Subcutaneous adipose tissue (tissue), 4 donors: Measurements from ENCODE around the gene INO80B. TPM values are rescaled to one million over a fixed set of nuclear protein-coding genes. Genes with fewer than 3 reads are reported as not detected.

Source experiments
- CTCF ChIP-seq: fragments of 450-650 bp; IDR thresholded peaks from one replicate; pipeline ENCODE4 v1.5.1; 2016; ENCODE audit warnings: low read depth, mild to moderate bottlenecking, control low read depth, antibody characterized with exemption, moderate library complexity
- total RNA-seq, 4 donors: library from RNA; depleted of rRNA; stranded (reverse); fragments of >200 nt; gene quantifications; one replicate each; pipeline ENCODE4 v1.1.0, GENCODE V29; 2016

INO80B gene
- total RNA-seq, 4 donors from 2014 or later = 0.65 to 29.4 (median 12.4) TPM

GRCh38 chr2:74421221-74421870, 33.5 kb upstream of the INO80B start, which contains the start of the genes C2orf81 and WDR54:
Gene C2orf81 (minus strand): TSS chr2:74421619. CDS start chr2:74421560, 59 bp downstream.
Gene WDR54 (plus strand): TSS chr2:74421730. CDS start chr2:74422154, 424 bp downstream.
- no peak for TF ChIP-seq CTCF

- no peak for TF ChIP-seq CTCF
These were observed 31.4 kb upstream of the INO80B start for GRCh38 chr2:74423231-74424095.

GRCh38 chr2:74424139-74424992, 30.5 kb upstream of the INO80B start:
- no peak for TF ChIP-seq CTCF

- no peak for TF ChIP-seq CTCF
These were observed 29.9 kb upstream of the INO80B start for GRCh38 chr2:74424995-74425406.

- TF ChIP-seq CTCF = no peak
These were observed 29.4 kb upstream of the INO80B start for GRCh38 chr2:74425523-74425922.

- no peak for TF ChIP-seq CTCF
These were observed 28.6 kb upstream of the INO80B start for GRCh38 chr2:74426181-74426758.
